ENCODE results near the gene JOSD2. TPM values are rescaled to one million over a fixed set of nuclear protein-coding genes. Genes with fewer than 3 reads are reported as not detected.
A peak's percentile ranks its signal among the peaks of the same experiment; 100 is the strongest.

JOSD2 gene
- total RNA-seq, 1 donor from 2014 or later = 21.0 TPM

DNA sequence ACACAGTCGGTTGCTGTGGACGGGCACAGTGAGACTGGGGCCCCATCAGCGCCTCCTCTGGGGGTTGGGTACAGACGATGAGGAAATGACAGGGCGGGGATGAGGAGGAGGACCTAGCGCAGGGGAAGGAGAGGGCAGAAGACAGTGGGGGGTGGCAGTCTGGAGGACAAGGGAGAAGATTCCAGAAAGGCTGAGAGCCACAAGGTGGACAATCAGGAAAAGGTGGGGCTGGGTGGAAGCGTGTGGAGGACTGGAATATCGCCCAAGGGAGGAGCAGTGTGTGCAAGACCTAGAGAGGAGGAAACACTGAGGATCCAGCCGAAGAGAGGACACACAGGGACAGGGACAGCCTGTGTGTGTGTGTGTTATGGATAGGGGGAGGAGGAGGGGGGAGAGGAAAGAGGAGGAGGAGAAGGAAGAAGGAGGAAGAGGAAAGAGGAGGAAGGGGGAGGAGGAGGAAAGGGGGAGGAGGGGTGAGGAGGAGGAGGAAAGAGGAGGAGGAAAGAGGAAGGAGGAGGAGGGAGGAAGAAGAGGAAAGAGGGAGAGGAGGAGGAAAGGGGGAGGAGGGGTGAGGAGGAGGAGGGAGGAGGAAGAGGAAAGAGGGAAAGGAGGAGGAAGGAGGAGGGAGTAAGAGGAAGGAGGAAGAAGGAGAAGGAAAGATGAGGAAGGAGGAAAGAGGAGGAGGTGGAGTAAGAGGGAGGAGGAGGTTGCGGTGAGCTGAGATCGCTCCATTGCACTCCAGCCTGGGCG is 18.5 kb downstream of the JOSD2 start:
- H3K9me3 Mint-ChIP-seq = no peaks in the 10 kb centered on the region
- no peak overlapping the region for H3K27ac Mint-ChIP-seq
- no peaks in the 10 kb centered on the region for H3K27me3 Mint-ChIP-seq
- no peak for DNase-seq
- no peak overlapping the region for H3K4me3 Mint-ChIP-seq
- H3K36me3 Mint-ChIP-seq (ENCODE audit: low read depth) = peaks cover 5% of the 10 kb centered on the region
- peaks cover 27% of the 10 kb centered on the region for H3K4me1 Mint-ChIP-seq
- POLR2A ChIA-PET = no interaction called here
- CTCF ChIA-PET = no interaction called here
- TF ChIP-seq, protein P1, sequence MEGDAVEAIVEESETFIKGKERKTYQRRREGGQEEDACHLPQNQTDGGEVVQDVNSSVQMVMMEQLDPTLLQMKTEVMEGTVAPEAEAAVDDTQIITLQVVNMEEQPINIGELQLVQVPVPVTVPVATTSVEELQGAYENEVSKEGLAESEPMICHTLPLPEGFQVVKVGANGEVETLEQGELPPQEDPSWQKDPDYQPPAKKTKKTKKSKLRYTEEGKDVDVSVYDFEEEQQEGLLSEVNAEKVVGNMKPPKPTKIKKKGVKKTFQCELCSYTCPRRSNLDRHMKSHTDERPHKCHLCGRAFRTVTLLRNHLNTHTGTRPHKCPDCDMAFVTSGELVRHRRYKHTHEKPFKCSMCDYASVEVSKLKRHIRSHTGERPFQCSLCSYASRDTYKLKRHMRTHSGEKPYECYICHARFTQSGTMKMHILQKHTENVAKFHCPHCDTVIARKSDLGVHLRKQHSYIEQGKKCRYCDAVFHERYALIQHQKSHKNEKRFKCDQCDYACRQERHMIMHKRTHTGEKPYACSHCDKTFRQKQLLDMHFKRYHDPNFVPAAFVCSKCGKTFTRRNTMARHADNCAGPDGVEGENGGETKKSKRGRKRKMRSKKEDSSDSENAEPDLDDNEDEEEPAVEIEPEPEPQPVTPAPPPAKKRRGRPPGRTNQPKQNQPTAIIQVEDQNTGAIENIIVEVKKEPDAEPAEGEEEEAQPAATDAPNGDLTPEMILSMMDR (IDR thresholded peaks at IDR 0.05) = no peak
- ATAC-seq (ENCODE audit: low read depth) = peak; percentile 83
- intact Hi-C loops (cut with micrococcal nuclease) = no loop called here

DNA sequence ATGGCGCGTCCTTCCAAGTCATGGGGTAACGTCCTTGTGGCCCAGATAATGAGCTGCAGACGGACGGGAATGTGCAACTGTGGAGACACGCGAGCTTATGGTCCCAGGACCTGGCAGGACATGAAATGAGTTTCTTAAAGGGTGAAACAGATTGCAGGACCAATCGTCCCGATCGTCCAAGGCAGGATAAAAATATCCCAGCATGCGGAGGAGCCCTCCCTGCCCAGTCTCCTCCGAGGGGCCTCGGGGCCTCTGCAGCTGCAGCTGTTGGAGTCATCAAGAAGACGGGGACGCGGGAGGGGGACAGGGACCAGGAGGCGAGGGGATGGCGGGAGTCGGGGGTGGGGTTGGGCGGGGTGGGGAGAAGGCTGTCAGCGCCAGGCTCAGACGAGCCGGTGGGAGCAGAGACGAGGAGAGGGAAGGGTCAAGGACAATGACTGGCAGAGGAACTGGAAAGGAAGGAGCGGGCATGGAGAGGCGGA is 20.0 kb downstream of the JOSD2 start:
- TF ChIP-seq, protein P1 (IDR thresholded peaks at IDR 0.05) = no peak
- CTCF ChIA-PET = no interaction called here
- peaks cover 29% of the 10 kb centered on the region for H3K4me1 Mint-ChIP-seq
- POLR2A ChIA-PET = interaction anchor here (0.6 kb wide), 1 partner anchor 12 kb away, joined by 5 read pairs; no protein-coding TSS in a partner anchor
- ATAC-seq (ENCODE audit: low read depth) = no peak
- H3K9me3 Mint-ChIP-seq = no peaks in the 10 kb centered on the region
- H3K27me3 Mint-ChIP-seq = no peaks in the 10 kb centered on the region
- intact Hi-C loops (cut with micrococcal nuclease) = no loop called here
- H3K4me3 Mint-ChIP-seq = no peak overlapping the region
- H3K27ac Mint-ChIP-seq = no peak overlapping the region
- H3K36me3 Mint-ChIP-seq (ENCODE audit: low read depth) = peaks cover 5% of the 10 kb centered on the region
- DNase-seq = no peak

DNA sequence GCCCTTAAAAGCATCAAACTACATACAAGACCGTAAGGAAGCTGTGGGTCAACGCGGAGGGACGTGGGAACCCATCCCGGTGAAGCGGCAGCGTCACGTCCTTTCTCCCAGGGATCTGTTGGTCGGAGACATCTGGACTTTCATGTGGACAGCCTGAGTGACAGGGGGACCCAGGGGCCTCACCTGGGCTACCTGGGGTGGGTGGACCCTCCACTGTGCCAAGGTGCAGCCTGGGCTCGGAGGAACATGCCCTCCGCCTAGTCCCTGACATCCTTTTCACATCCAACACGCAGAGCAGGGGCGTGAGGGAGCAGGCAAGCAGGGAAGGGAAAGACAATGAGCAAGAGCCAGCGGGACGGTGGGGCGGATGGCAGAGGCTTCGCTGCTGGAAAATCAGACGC is 20.6 kb downstream of the JOSD2 start:
- peaks cover 29% of the 10 kb centered on the region for H3K4me1 Mint-ChIP-seq
- no peaks in the 10 kb centered on the region for H3K9me3 Mint-ChIP-seq
- DNase-seq = no peak
- POLR2A ChIA-PET = no interaction called here
- no peak overlapping the region for H3K4me3 Mint-ChIP-seq
- intact Hi-C loops (cut with micrococcal nuclease) = no loop called here
- no peak for ATAC-seq (ENCODE audit: low read depth)
- CTCF ChIA-PET = no interaction called here
- peaks cover 10% of the 10 kb centered on the region for H3K36me3 Mint-ChIP-seq (ENCODE audit: low read depth)
- no peak overlapping the region for H3K27ac Mint-ChIP-seq
- TF ChIP-seq, protein P1 (IDR thresholded peaks at IDR 0.05) = no peak
- H3K27me3 Mint-ChIP-seq = no peaks in the 10 kb centered on the region

DNA sequence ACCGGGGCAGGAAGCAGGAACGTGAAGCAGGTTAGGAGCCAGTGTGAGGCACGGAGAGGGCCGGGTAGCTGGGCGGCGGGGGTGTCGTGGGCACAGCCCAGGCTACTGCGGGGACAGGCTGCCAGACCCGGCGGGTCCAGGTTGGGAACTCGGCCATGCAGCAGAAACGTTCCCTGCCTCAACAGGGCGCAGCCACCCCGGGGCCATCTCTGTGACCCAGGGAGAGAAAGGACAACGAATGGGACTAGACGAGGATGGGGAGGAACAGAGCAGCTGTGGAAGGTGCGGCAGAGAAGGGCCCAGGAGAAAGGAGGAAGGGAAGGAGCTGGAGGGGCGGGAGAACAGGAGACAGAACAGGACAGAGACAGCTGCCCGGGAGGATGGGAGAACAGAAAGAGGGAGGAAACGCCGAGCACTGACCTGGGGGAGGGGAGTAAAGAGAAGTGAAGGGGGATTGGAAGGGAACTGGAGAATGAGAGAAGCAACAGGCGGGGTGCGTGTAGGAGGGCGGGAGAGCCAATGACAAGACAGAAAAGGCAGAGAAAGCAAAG is 21.5 kb downstream of the JOSD2 start:
- Mint-ChIP-seq H3K4me3 (no peak overlapping the region), H3K27me3 (no peaks in the 10 kb centered on the region), H3K27ac (no peak overlapping the region), H3K4me1 (peaks cover 29% of the 10 kb centered on the region), H3K9me3 (no peaks in the 10 kb centered on the region), H3K36me3 (ENCODE audit: low read depth) (peaks cover 15% of the 10 kb centered on the region)
- ChIA-PET CTCF (no interaction called here), POLR2A (interaction anchor here (0.5 to 0.6 kb wide), 2 partner anchors 30 to 882 kb away, joined by 3 read pairs; no protein-coding TSS in a partner anchor)
- ATAC-seq (ENCODE audit: low read depth) (no peak), DNase-seq (no peak)
- intact Hi-C loops (cut with micrococcal nuclease) = no loop called here
- TF ChIP-seq, protein P1 (IDR thresholded peaks at IDR 0.05) = no peak

DNA sequence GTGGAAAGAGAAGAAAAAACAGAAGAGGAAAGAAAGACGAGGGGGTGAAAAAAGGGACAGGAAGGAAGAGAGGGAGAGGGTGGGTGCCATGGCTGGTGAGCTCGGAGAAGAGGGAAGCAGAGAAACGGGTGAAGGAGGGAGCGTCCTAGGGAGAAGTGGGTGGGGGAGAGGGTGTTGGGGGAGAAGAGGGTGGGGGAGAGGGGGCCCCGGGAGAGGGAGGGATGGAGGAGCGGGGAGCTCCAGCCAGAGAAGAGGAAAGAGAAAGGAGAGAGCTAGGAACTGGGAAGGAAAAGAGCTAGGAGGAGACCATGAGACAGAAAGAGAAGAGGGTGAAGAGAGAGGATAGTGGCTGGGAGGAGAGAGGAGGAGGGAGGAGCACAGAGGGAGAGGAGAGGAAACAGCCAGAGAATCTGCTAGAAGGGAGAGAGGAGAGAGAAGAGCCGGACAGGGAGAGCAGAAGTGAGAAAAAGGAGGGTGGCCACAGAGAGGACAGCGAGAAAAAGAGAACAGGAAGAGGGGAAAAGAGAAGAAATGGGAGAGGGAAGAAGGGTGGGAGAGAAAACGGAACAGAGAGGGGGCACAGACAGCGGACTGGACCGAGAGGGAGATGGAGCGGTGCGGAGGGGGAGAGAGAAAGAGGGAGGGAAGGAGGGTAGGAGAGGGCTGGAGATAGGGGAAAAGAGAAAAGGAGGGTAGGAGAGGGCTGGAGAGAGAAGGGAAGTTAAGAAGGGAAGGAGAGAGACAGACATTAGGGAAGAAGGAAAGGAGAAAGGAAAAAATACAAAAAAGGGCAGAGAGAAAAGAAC is 22.4 kb downstream of the JOSD2 start:
- ATAC-seq (ENCODE audit: low read depth) (no peak), DNase-seq (no peak)
- CTCF ChIA-PET = no interaction called here
- H3K4me1 Mint-ChIP-seq = peaks cover 29% of the 10 kb centered on the region
- POLR2A ChIA-PET = interaction anchor here (0.6 kb wide), 1 partner anchor 406 kb away, joined by 3 read pairs; no protein-coding TSS in a partner anchor
- H3K27ac Mint-ChIP-seq = no peak overlapping the region
- TF ChIP-seq, protein P1 (IDR thresholded peaks at IDR 0.05) = no peak
- H3K4me3 Mint-ChIP-seq = no peak overlapping the region
- intact Hi-C loops (cut with micrococcal nuclease) = no loop called here
- no peaks in the 10 kb centered on the region for H3K27me3 Mint-ChIP-seq
- peaks cover 16% of the 10 kb centered on the region for H3K36me3 Mint-ChIP-seq (ENCODE audit: low read depth)
- H3K9me3 Mint-ChIP-seq = no peaks in the 10 kb centered on the region

Data from activated B cell treated with CpG ODN at 0.5 μM for 24 hours (primary cell).